NB4 (cell line): Measurements from ENCODE around the gene ADAM12.

Experiments used
- DNase-seq: peaks from one replicate; pipeline ENCODE4 v3.0.0; 2010; ENCODE audit warnings: low read depth
- H3K4me3 ChIP-seq: one replicate; pipeline ENCODE4 v1.5.1; 2011; ENCODE audit warnings: mild to moderate bottlenecking, low read depth, low read length, moderate library complexity
- MYC ChIP-seq: IDR thresholded peaks from 2 replicates; pipeline ENCODE4 v1.6.1; 2011; ENCODE audit warnings: low read depth, low read length
- POLR2A ChIP-seq: IDR thresholded peaks from 2 replicates; pipeline ENCODE4 v1.6.1; 2011; ENCODE audit warnings: mild to moderate bottlenecking; ENCODE audit not compliant: insufficient read length; ENCODE audit errors: extremely low read depth
- TF ChIP-seq, protein P1 (sequence below): IDR thresholded peaks from 2 replicates; pipeline ENCODE4 v1.6.1; 2011; ENCODE audit warnings: low read depth, low read length
- TF ChIP-seq, protein P2 (sequence below): IDR thresholded peaks from one replicate; pipeline ENCODE4 v1.5.1; 2012; ENCODE audit warnings: low read depth, low read length

Gene ADAM12

DNA sequence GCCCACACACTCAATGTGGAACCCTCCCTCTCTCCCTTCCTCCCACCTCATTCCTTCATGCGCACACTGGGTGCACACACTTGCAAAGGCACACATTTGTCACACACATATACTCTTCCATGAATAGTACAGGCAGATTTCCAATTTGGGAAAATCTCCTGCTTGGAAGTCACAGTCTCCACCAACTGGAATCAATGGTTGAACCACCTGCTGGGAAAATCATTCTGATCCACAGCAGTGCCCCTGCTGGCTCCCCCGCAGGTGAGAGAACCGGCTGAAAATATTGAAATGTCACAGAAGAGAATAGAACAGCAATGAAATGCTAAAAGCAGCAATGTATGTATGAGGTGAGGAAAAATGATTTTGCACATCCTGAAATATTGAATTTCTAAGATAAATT is 232.7 kb downstream of the ADAM12 start:
- no peak for DNase-seq
- TF ChIP-seq, protein P1, sequence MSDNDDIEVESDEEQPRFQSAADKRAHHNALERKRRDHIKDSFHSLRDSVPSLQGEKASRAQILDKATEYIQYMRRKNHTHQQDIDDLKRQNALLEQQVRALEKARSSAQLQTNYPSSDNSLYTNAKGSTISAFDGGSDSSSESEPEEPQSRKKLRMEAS, result no peak
- TF ChIP-seq MYC (no peak), POLR2A (no peak)
- TF ChIP-seq, protein P2, sequence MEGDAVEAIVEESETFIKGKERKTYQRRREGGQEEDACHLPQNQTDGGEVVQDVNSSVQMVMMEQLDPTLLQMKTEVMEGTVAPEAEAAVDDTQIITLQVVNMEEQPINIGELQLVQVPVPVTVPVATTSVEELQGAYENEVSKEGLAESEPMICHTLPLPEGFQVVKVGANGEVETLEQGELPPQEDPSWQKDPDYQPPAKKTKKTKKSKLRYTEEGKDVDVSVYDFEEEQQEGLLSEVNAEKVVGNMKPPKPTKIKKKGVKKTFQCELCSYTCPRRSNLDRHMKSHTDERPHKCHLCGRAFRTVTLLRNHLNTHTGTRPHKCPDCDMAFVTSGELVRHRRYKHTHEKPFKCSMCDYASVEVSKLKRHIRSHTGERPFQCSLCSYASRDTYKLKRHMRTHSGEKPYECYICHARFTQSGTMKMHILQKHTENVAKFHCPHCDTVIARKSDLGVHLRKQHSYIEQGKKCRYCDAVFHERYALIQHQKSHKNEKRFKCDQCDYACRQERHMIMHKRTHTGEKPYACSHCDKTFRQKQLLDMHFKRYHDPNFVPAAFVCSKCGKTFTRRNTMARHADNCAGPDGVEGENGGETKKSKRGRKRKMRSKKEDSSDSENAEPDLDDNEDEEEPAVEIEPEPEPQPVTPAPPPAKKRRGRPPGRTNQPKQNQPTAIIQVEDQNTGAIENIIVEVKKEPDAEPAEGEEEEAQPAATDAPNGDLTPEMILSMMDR, result no peak
- no peak overlapping the region for H3K4me3 ChIP-seq

DNA sequence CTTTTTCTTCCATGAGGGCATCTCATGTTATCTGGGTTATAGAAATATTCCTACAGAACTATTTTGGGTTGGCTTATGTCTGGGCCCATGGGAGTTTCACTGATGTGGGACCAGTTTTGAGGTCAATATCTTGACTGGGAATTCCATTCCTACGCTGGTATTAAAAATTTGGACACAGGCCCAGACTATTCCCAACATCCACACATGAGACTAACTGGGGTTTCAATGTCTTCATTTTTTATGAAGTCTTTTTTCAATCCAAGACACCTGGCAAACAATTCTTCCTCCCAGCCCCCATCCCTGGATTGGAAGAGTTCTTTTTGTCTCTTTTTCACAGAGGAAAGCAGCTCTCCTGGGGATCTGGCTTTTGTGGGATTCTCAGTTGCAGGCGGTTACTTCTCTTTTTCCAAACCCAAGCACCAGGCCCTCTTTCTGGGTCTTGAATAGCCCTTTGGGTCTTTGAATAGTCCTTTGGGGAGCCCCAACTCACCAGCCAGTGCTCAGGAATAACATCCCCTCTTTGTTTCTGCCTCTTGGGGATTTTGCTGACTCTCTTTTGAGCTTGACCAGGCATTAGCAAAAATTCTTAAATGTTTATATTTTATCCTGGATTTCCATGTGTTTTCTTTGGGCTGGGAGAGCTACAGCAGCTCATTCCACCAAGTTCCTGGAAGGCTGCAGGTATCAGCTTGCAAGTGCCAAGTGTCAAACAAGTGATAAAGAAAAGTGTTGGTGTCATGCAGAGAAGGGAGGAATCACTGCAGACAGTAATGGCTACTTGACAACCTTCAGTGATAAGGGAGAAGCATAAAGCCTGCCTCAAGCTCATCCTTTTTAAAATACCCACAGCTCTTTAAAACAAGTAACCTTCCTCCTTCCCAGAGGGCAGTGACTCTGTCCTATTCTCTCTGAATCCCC is 234.3 kb downstream of the ADAM12 start:
- no peak for TF ChIP-seq MYC
- TF ChIP-seq, protein P2, result no peak
- TF ChIP-seq, protein P1, result no peak
- TF ChIP-seq POLR2A, result no peak
- DNase-seq, result no peak
- H3K4me3 ChIP-seq, result no peak overlapping the region

DNA sequence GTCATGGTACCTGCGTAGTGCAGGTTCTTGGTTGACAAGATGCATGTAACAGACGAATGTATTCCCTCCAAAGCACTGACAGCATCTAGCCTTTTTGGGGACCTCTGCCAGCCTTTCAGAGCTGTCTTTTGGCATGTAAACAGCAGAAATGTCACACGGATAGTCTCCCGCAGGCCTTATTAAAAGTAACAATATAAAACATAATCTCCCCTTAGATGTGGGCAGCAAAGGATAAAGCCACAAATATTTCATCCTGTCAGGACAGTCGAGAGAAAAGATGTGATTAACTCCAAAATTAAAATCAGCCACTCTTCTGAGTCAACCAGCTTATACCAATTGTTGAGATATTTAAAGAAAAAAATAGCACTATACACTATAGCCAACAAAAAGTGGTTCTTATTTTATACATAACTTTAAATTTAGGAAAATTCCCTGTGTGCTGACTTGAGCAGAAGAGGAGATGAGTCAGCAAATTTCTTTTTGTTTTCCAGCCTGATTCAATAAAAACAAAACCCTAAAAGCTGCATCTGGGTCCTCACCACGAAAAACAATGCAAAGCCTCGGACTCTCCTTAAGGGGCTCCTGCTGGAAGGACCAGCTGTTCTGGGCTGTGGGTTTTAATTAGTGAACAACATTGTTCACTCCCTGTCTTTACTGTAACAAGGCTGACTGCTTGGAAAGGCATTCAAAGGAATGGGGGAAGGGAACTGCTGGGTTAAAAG is 240.2 kb downstream of the ADAM12 start:
- TF ChIP-seq MYC, result no peak
- TF ChIP-seq, protein P2, result no peak
- TF ChIP-seq POLR2A, result no peak
- TF ChIP-seq, protein P1, result no peak
- no peak for DNase-seq

DNA sequence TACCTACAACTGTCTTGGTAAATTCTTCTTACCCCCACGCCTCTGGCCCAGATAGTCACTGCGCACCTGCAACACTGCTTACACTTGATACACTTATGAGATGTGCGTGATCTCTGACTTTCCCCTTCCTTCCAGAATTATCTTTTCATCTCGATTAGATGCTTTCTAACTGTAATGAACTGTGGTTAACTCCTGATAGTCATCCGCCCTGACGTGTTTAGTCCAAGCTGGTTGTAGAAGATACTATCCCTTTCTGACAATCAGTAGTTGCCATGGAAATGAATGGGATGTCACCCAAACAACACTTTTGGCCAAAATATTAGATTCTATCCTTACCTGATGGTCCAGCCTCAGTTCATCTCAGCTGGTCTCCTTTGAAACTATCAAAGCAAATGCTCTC is 241.5 kb downstream of the ADAM12 start:
- DNase-seq, result no peak
- no peak overlapping the region for H3K4me3 ChIP-seq
- TF ChIP-seq POLR2A, result no peak

More for the DNA sequence above, 240.2 kb downstream of the ADAM12 start:
- H3K4me3 ChIP-seq, result no peak overlapping the region

DNA sequence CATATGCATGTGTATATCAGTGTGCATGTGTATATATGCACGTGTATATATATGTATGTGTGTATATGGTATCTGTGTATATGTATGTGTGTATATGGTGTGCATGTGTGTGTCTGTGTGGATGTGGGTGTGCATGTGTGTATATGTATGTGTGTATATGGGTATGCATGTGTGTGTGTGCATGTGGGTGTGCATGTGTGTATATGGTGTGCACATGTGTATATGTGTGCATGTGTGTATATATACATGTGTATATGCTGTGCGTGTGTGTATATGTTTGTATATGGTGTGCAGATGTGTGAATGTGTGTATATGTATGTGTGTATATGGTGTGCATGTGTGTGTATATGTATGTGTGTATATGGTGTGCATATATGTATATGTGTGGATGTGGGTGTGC is 245.2 kb downstream of the ADAM12 start:
- TF ChIP-seq MYC, result no peak
- TF ChIP-seq, protein P2, result no peak
- no peak overlapping the region for H3K4me3 ChIP-seq
- no peak for DNase-seq

DNA sequence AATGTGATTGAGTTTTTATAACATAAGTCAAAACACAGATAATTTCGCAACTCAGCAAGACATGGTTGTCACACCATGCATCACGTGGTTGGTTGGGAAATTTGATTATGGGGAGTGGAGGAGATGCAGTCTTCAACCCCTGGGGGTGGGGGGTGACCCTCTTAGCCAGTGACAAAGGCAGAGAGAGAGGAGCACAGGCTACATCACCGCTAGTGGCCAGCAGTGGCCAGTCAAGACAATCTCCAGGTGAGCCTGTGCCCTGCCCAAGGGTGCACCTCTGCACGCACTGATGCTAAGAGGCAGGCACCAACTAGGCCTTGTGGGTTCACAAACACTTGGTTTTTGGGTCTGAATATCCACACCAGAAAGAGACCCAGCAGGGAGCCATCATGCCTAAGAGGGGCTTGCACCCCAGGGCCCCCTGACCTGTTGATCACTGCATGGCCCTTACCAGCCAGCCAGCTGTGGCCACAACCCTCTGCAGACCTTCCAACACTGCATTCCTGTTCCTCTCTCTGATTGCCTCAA is 247.5 kb downstream of the ADAM12 start:
- no peak for DNase-seq
- H3K4me3 ChIP-seq, result no peak overlapping the region
- TF ChIP-seq, protein P2, result no peak
- TF ChIP-seq, protein P1, result 0 out of 2 replicates have a peak, but pooled peaks have one; percentile 11
